Ovary (tissue), 9 donors: Measurements from ENCODE around the gene HTRA2. TPM values are rescaled to one million over a fixed set of nuclear protein-coding genes. Genes with fewer than 3 reads are reported as not detected.

Source experiments
- DNase-seq, 5 donors: peaks; one replicate each; pipeline ENCODE4 v3.0.0-alpha.2; 2019 to 2020
- H3K27ac ChIP-seq, 2 donors: fragments of 200-600 bp; one replicate each; pipeline versions ENCODE4 v1.5.1 to v1.8.0; 2019 to 2022
- H3K27me3 ChIP-seq: fragments of 200-600 bp; one replicate; pipeline ENCODE4 v1.8.0; 2022
- H3K36me3 ChIP-seq: fragments of 200-600 bp; sonication (generic); one replicate; pipeline ENCODE4 v1.5.1; 2019
- H3K4me1 ChIP-seq: one replicate; pipeline ENCODE4 v1.8.1; 2013; ENCODE audit warnings: mild to moderate bottlenecking, moderate library complexity; ENCODE audit not compliant: insufficient read depth
- H3K4me3 ChIP-seq: fragments of 200-600 bp; sonication (generic); one replicate; pipeline ENCODE4 v1.5.1; 2017
- H3K9me3 ChIP-seq, 2 donors: fragments of 200-600 bp in 1 of 2; sonication (generic) in 1 of 2; one replicate each; pipeline versions ENCODE4 v1.5.1 to v1.8.1; 2013 to 2019; ENCODE audit warnings: mild to moderate bottlenecking in 1 of 2, moderate library complexity in 1 of 2
- CTCF ChIP-seq, 3 donors: fragments of 450-650 bp in 2 of 3; fragments of 200-600 bp in 1 of 3; IDR thresholded peaks; one replicate each; pipeline versions ENCODE4 v1.5.1 to v1.8.0; 2016 to 2022; ENCODE audit warnings: antibody characterized with exemption in 3 of 3, mild to moderate bottlenecking in 1 of 3
- EP300 ChIP-seq: sonication (generic); formaldehyde crosslinking; IDR thresholded peaks from one replicate; pipeline ENCODE4 v1.6.1; 2017; ENCODE audit warnings: antibody characterized with exemption
- POLR2A ChIP-seq: fragments of 450-650 bp; IDR thresholded peaks from one replicate; pipeline ENCODE4 v1.6.1; 2017; ENCODE audit warnings: antibody characterized with exemption, mild to moderate bottlenecking, moderate library complexity
- WGBS, 3 donors: extraction: QIAGEN DNeasy Blood & Tissue Kit in 1 of 3; methylation state at CpG; one replicate each; pipeline versions ENCODE4 v1.1.5 to v1.1.7; 2013 to 2017; 5-methylcytosine and 5-hydroxymethylcytosine counted together
- intact Hi-C, 4 donors: fragments of 100-400 bp; cut with DNase I; formaldehyde crosslinking; loops; one replicate each; pipeline versions ENCODE4 v1.11.0 to v1.15.1; 2022 to 2023
- polyA plus RNA-seq, 2 donors: library from polyadenylated mRNA; stranded (reverse); fragments of 200-250 nt in 1 of 2; fragments of 350-450 nt in 1 of 2; fragmentation: Illumina TruSeq in 1 of 2; extraction: RNeasy Lipid Tissue Mini Kit (QIAGEN cat#74804) in 1 of 2; gene quantifications; one replicate each; pipeline ENCODE4 v1.2.3, GENCODE V29; 2013 to 2014
- total RNA-seq, 7 donors: library from RNA; depleted of rRNA in 2 of 7; stranded (reverse); fragments of >200 nt in 2 of 7; fragmentation: NEBNext Ultra II Directional in 3 of 7; extraction: Animal tissue kit (Norgen Biotek cat#: 25700) in 3 of 7; gene quantifications; one replicate each; pipeline versions ENCODE4 v1.1.0 to v1.2.4, GENCODE V29; 2016 to 2023
- donor health status: DM: no; HTN: no; CAD: no; lungs with moderate emphysema.
- donor health status: DM: no; HTN: no; CAD: no.
- donor health status: Bipolar disorder and iron deficiency.
- donor health status: DM: yes; HTN: yes; CAD: no.
- donor health status: DM: no; HTN: no; CAD: no.
- donor health status: DM: yes; HTN: yes; CAD: no.

Gene HTRA2
- total and polyA plus RNA-seq, 9 donors, result 28.7 to 47.6 (median 36.9) TPM

DNA sequence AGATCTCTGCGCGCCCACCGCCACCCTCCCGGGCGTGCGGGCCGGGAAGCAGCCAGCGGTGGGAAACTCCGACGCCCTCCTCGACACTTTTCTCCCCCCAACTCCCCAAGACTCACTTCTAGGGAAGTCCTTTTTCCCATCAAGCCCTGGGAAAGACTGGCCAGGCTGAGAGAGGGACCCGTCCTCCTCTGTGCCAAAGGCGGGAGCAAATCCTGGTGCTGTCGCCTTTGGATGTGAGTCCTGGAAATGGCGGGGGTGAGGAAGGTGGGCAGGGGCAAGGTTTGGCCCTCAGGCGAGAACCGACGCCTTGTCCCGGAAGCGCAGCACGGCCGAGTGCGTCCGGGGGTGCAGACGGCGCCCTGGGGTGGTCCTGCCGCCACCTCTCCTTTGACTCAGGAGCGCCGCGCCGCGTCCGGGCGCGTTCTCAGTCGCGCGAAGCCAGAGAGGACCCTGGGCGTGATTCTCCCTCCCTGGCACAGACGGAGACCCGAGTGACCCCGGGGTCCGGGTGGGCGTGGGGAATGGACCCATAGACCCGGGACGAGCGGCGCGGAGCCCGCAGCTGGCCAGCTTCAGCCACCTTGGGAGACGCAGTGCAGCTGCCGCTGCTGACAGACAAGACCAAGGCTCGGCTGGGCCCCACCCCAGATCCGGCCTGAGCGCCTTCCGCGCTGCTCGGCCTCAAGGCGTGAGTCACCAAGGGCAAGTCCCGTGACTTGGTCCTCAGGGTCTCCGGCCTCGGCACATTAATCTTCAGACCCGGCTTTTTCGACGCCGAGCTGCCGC, 26.8 kb upstream of the HTRA2 start:
- peaks cover 6% of the 10 kb centered on the region for H3K4me1 ChIP-seq
- WGBS, 3 donors, result 1 to 2% (median 2%) methylated on average over 67 of the region's 67 CpGs

GRCh38 chr2:74503506-74504475, 25.9 kb upstream of the HTRA2 start:
- peak overlapping the region; percentile 34 for H3K4me3 ChIP-seq
- intact Hi-C loops, result loop anchor here in 1 of 4 donors (10.0 kb wide), 1 partner anchor 81 kb away; no protein-coding TSS in a partner anchor
- no peaks in the 10 kb centered on the region for H3K36me3 ChIP-seq
- peak in 1 of 5 donors; percentile 23 for DNase-seq
- no peak overlapping the region for H3K27ac ChIP-seq
- H3K27me3 ChIP-seq, result no peaks in the 10 kb centered on the region
- no peaks in the 10 kb centered on the region for H3K9me3 ChIP-seq
- peaks cover 5% of the 10 kb centered on the region for H3K4me1 ChIP-seq
- WGBS, 3 donors, result 54 to 61% (median 58%) methylated on average over 45 of the region's 45 CpGs
- TF ChIP-seq CTCF (IDR thresholded peaks at IDR 0.05), result no peak

More for the DNA sequence above, 26.8 kb upstream of the HTRA2 start:
- Histone ChIP-seq H3K4me3 (peak overlapping the region; percentile 34), H3K36me3 (no peaks in the 10 kb centered on the region), H3K9me3 (no peaks in the 10 kb centered on the region), H3K27ac (no peak overlapping the region), H3K27me3 (no peaks in the 10 kb centered on the region)
- no peak for TF ChIP-seq CTCF (IDR thresholded peaks at IDR 0.05)
- TF ChIP-seq EP300, result no peak
- no peak for TF ChIP-seq POLR2A
- peak in 4 of 5 donors; percentile 54 to 68 (median 66) for DNase-seq
- intact Hi-C loops, result loop anchor here in 1 of 4 donors (10.0 kb wide), 1 partner anchor 82 kb away; no protein-coding TSS in a partner anchor

DNA sequence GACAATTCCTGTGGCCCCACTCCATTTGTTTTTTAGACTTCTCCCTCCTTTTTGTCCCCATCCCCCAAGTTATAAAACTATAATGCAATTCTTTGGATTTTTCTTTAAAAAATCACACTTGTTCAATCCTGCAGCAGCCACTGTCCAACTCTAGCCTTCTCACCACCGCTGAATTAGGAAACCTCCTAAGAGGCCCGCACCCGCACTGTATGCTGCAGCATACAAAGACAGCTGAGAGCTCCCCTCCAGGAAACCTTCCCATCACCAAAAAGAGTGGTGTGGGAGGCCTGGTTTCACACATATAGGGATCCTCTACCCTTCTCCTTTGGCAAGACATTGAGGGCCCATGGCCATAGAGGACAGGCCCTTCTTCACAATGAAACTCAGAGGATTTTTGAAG, 25.1 kb upstream of the HTRA2 start:
- H3K9me3 ChIP-seq, result no peaks in the 10 kb centered on the region
- no peak overlapping the region for H3K4me3 ChIP-seq
- TF ChIP-seq EP300 (no peak), CTCF (IDR thresholded peaks at IDR 0.05) (no peak), POLR2A (no peak)
- DNase-seq, result peak in 1 of 5 donors; percentile 7
- intact Hi-C loops, result loop anchor here in 1 of 4 donors (10.0 kb wide), 1 partner anchor 80 kb away; no protein-coding TSS in a partner anchor
- H3K27ac ChIP-seq, result no peak overlapping the region
- H3K27me3 ChIP-seq, result no peaks in the 10 kb centered on the region
- 92 to 97% (median 95%) methylated on average over 3 of the region's 3 CpGs for WGBS, 3 donors
- no peaks in the 10 kb centered on the region for H3K36me3 ChIP-seq
- H3K4me1 ChIP-seq, result peaks cover 5% of the 10 kb centered on the region

DNA sequence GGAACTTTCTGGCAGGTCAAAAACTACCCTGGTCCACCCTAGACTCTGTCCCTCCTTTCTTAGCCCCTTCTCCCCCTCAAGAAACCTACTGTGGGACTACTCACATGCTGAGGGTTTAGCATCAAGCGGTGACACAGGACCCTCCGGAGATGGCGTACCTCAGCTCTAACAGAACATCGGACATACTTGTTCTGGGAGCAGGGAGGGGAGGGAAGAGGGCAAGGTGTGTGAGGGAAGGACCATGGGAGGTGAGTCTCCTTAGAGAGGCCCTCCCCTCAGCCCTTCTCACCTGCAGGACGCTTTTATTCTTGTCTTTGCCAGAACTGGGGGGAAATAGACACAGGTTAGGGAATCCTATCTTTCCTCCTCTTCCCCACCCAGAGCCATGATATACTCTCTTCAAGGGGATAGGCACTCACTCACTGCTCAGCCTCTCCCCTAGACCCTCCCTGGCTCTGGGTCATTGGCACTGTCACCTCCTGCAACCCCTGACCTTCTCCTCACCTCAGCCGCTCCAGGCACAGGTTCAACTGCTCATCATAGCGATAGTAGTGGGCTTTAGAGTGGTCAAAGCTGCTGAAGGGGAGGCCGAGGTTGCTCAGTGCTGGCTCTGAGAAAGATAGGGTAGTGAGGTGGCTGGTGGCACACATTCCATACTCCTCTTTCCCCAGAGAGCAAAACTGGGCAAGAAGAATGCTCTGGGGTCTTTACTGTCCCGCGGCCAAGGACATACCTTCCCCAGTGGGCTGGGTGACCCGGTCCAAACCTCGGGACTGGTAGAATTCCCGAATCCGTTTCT, 24.1 kb upstream of the HTRA2 start:
- no peak overlapping the region for H3K4me3 ChIP-seq
- H3K36me3 ChIP-seq, result no peaks in the 10 kb centered on the region
- H3K27me3 ChIP-seq, result no peaks in the 10 kb centered on the region
- intact Hi-C loops, result loop anchor here in 1 of 4 donors (10.0 kb wide), 1 partner anchor 79 kb away; no protein-coding TSS in a partner anchor
- DNase-seq, result peak in 1 of 5 donors; percentile 30
- peaks cover 5% of the 10 kb centered on the region for H3K4me1 ChIP-seq
- H3K27ac ChIP-seq, result no peak overlapping the region
- TF ChIP-seq EP300, result no peak
- TF ChIP-seq CTCF (IDR thresholded peaks at IDR 0.05), result no peak
- no peak for TF ChIP-seq POLR2A
- H3K9me3 ChIP-seq, result no peaks in the 10 kb centered on the region
- WGBS, 3 donors, result 93 to 96% (median 95%) methylated on average over 14 of the region's 14 CpGs
